K562 (cell line): ENCODE results near the gene ST7. TPM values are rescaled to one million over a fixed set of nuclear protein-coding genes. Genes with fewer than 3 reads are reported as not detected.

Experiments
- BRCA1 ChIP-seq, 2 experiments: fragments of 450-650 bp in 1 of 2; sonication (generic) in 1 of 2; formaldehyde crosslinking in 1 of 2; IDR thresholded peaks; 2 replicates each; pipeline versions ENCODE4 v1.5.0 to v1.6.1; 2017 to 2020; ENCODE audit warnings: mild to moderate bottlenecking in 1 of 2, missing genetic modification reagents in 1 of 2
- E2F3 ChIP-seq: fragments of 250-450 bp; sonication (Bioruptor Pico); IDR thresholded peaks from 2 replicates; pipeline ENCODE4 v1.4.0; 2020; ENCODE audit warnings: mild to moderate bottlenecking
- ESRRB ChIP-seq: fragments of 250-450 bp; sonication (Bioruptor Pico); IDR thresholded peaks from 2 replicates; pipeline ENCODE4 v1.5.0; 2020; ENCODE audit warnings: mild to moderate bottlenecking, moderate library complexity, borderline replicate concordance
- GTF2E2 ChIP-seq: fragments of 200-800 bp; sonication (Bioruptor generic); IDR thresholded peaks from 2 replicates; pipeline ENCODE4 v1.6.1; 2016; ENCODE audit warnings: missing genetic modification characterization, missing compliant biosample characterization
- NCOA1 ChIP-seq: fragments of 450-650 bp; IDR thresholded peaks from 2 replicates; pipeline ENCODE4 v1.6.1; 2016; ENCODE audit warnings: low read depth
- PHF21A ChIP-seq: fragments of 450-650 bp; IDR thresholded peaks from 2 replicates; pipeline ENCODE4 v1.6.1; 2017; ENCODE audit warnings: low read depth, borderline replicate concordance
- TAF1 ChIP-seq: IDR thresholded peaks from 2 replicates; pipeline ENCODE4 v1.6.1; 2011; ENCODE audit warnings: mild to moderate bottlenecking, low read length, moderate library complexity; ENCODE audit not compliant: insufficient read depth, control insufficient read depth, severe bottlenecking; ENCODE audit errors: extremely low read depth
- TOE1 ChIP-seq, 2 experiments: fragments of 450-650 bp in 1 of 2; sonication (generic) in 1 of 2; formaldehyde crosslinking in 1 of 2; IDR thresholded peaks; 2 replicates each; pipeline versions ENCODE4 v1.7.1 to v1.8.0; 2016 to 2022; ENCODE audit warnings: borderline replicate concordance in 2 of 2, mild to moderate bottlenecking in 2 of 2, antibody characterized with exemption in 1 of 2, inconsistent platforms in 1 of 2, low read depth in 1 of 2, missing genetic modification reagents in 1 of 2, moderate library complexity in 1 of 2
- ZNF165 ChIP-seq: fragments of 250-450 bp; sonication (Bioruptor Pico); IDR thresholded peaks from 2 replicates; pipeline ENCODE4 v1.4.0; 2020; ENCODE audit warnings: borderline replicate concordance
- ZNF584 ChIP-seq: fragments of 200-800 bp; sonication (Bioruptor generic); IDR thresholded peaks from 2 replicates; pipeline ENCODE4 v1.6.1; 2016; ENCODE audit warnings: low read depth, mild to moderate bottlenecking, missing genetic modification characterization, missing compliant biosample characterization
- polyA plus RNA-seq, 8 experiments: library from polyadenylated mRNA; depleted of rRNA in 4 of 8; stranded (reverse) in 5 of 8; unstranded in 3 of 8; fragments of >200 nt; fragmentation: Nextera tagmentation in 2 of 8; fragmentation: Illumina TruSeq in 1 of 8; extraction: Ambion mirVana in 2 of 8; extraction: Trizol in 1 of 8; gene quantifications; 2 replicates each; pipeline versions ENCODE4 v1.2.1 to v1.2.3, GENCODE V29; 2011 to 2014; ENCODE audit warnings: inconsistent platforms in 1 of 8, missing spikeins in 1 of 8
- total RNA-seq, 7 experiments: library from RNA; depleted of rRNA in 6 of 7; stranded (reverse); fragments of >200 nt in 6 of 7; fragmentation: Illumina TruSeq in 2 of 7; extraction: Trizol in 2 of 7; gene quantifications; 2 replicates each; pipeline versions ENCODE4 v1.2.1 to v1.2.3, GENCODE V29; 2011 to 2021; ENCODE audit warnings: low replicate concordance in 1 of 7
- TF ChIP-seq, protein P1 (sequence below): fragments of 250-450 bp; sonication (Bioruptor Pico); IDR thresholded peaks from 2 replicates; pipeline ENCODE4 v1.8.0; 2022; ENCODE audit warnings: moderate library complexity, mild to moderate bottlenecking, inconsistent platforms
- TF ChIP-seq, protein P2 (sequence below), 2 experiments: fragments of 450-650 bp in 1 of 2; sonication (generic) in 1 of 2; formaldehyde crosslinking in 1 of 2; IDR thresholded peaks in 1 of 2; conservative IDR thresholded peaks in 1 of 2; 2 replicates each; pipeline versions ENCODE4 v1.6.1 to v1.8.1; 2016 to 2023; ENCODE audit warnings: mild to moderate bottlenecking in 2 of 2, moderate library complexity in 2 of 2, inconsistent platforms in 1 of 2, missing genetic modification reagents in 1 of 2
- TF ChIP-seq, protein P3 (sequence below), 2 experiments: fragments of 450-650 bp in 1 of 2; sonication (generic) in 1 of 2; formaldehyde crosslinking; conservative IDR thresholded peaks; 2 replicates each; pipeline versions ENCODE4 v1.4.0 to v1.8.1; 2020 to 2022; ENCODE audit warnings: mild to moderate bottlenecking in 1 of 2, missing genetic modification reagents in 1 of 2
- TF ChIP-seq, protein P4 (sequence below): sonication (generic); formaldehyde crosslinking; IDR thresholded peaks from 2 replicates; pipeline ENCODE4 v1.8.1; 2023; ENCODE audit warnings: mild to moderate bottlenecking, missing genetic modification reagents
- TF ChIP-seq, protein P5 (sequence below), 2 experiments: fragments of 450-650 bp; IDR thresholded peaks; 2 replicates each; pipeline ENCODE4 v1.6.1; 2018; ENCODE audit warnings: mild to moderate bottlenecking in 2 of 2, low read depth in 1 of 2; ENCODE audit not compliant: partially characterized antibody in 2 of 2

ST7 gene
- total and polyA plus RNA-seq, 9 of the 15 experiments (the other 6 are each of a cell fraction or from before 2014, with no cell fraction given) = 23.9 to 56.3 (median 36.9) TPM

DNA sequence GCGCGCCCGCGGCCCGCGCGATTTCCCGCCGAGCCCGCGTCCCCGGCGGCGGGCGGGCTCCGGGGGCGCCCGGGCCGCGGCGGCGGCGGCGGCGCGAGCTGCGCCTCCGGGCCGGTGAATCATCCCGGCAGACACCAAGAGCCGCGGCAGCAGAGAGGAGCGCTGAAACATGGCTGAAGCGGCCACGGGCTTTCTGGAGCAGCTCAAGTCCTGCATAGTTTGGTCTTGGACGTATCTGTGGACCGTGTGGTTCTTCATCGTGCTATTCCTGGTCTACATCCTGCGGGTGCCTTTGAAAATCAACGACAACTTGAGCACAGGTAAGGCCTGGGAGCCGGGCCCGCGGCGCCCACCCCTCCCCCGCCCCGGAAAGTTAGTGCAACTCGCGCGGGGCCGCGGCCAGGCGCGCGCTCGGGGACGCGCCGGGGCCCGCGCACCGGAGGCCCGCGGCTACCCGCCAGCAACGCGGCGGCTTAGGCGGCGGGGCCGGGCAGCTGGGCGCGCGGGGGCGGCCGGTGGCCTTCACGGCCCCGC lies at the start of gene ST7 (continued):
- TF ChIP-seq BRCA1 (IDR thresholded peaks at IDR 0.05) = no peak
- no peak for TF ChIP-seq BRCA1 (CRISPR knock-in tag; IDR thresholded peaks at IDR 0.05)
- peak; percentile 12; the same call in 1 of the 2 replicates for TF ChIP-seq ZNF165 (CRISPR knock-in tag)
- peak; percentile 94 for TF ChIP-seq ZNF584 (CRISPR knock-in tag)
- TF ChIP-seq, protein P1, sequence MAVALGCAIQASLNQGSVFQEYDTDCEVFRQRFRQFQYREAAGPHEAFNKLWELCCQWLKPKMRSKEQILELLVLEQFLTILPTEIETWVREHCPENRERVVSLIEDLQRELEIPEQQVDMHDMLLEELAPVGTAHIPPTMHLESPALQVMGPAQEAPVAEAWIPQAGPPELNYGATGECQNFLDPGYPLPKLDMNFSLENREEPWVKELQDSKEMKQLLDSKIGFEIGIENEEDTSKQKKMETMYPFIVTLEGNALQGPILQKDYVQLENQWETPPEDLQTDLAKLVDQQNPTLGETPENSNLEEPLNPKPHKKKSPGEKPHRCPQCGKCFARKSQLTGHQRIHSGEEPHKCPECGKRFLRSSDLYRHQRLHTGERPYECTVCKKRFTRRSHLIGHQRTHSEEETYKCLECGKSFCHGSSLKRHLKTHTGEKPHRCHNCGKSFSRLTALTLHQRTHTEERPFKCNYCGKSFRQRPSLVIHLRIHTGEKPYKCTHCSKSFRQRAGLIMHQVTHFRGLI (CRISPR knock-in tag) = peak; percentile 7; the same call in 1 of the 2 replicates
- peak; percentile 42; the same call in 1 of the 2 replicates for TF ChIP-seq PHF21A
- TF ChIP-seq, protein P2, sequence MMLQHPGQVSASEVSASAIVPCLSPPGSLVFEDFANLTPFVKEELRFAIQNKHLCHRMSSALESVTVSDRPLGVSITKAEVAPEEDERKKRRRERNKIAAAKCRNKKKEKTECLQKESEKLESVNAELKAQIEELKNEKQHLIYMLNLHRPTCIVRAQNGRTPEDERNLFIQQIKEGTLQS (IDR thresholded peaks at IDR 0.05) = peak; percentile 60
- TF ChIP-seq, protein P2 (CRISPR knock-in tag; conservative IDR thresholded peaks at IDR 0.05) = no peak
- peak; percentile 28; the same call in 1 of the 2 replicates for TF ChIP-seq TOE1 (IDR thresholded peaks at IDR 0.05; ENCODE audit: borderline replicate concordance)
- no peak for TF ChIP-seq TOE1 (CRISPR knock-in tag; IDR thresholded peaks at IDR 0.05; ENCODE audit: borderline replicate concordance, low read depth)
- TF ChIP-seq NCOA1 = peak; percentile 44; the same call in 1 of the 2 replicates
- no peak for TF ChIP-seq ESRRB (CRISPR knock-in tag)
- TF ChIP-seq E2F3 = peak; percentile 77
- peak; percentile 74 for TF ChIP-seq TAF1
- TF ChIP-seq, protein P3, sequence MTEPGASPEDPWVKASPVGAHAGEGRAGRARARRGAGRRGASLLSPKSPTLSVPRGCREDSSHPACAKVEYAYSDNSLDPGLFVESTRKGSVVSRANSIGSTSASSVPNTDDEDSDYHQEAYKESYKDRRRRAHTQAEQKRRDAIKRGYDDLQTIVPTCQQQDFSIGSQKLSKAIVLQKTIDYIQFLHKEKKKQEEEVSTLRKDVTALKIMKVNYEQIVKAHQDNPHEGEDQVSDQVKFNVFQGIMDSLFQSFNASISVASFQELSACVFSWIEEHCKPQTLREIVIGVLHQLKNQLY (CRISPR knock-in tag; conservative IDR thresholded peaks at IDR 0.05) = no peak
- TF ChIP-seq, protein P4, sequence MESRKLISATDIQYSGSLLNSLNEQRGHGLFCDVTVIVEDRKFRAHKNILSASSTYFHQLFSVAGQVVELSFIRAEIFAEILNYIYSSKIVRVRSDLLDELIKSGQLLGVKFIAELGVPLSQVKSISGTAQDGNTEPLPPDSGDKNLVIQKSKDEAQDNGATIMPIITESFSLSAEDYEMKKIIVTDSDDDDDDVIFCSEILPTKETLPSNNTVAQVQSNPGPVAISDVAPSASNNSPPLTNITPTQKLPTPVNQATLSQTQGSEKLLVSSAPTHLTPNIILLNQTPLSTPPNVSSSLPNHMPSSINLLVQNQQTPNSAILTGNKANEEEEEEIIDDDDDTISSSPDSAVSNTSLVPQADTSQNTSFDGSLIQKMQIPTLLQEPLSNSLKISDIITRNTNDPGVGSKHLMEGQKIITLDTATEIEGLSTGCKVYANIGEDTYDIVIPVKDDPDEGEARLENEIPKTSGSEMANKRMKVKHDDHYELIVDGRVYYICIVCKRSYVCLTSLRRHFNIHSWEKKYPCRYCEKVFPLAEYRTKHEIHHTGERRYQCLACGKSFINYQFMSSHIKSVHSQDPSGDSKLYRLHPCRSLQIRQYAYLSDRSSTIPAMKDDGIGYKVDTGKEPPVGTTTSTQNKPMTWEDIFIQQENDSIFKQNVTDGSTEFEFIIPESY (CRISPR knock-in tag) = 0 out of 2 replicates have a peak, but pooled peaks have one; percentile 41
- TF ChIP-seq GTF2E2 = 0 out of 2 replicates have a peak, but pooled peaks have one; percentile 10
- TF ChIP-seq, protein P5, sequence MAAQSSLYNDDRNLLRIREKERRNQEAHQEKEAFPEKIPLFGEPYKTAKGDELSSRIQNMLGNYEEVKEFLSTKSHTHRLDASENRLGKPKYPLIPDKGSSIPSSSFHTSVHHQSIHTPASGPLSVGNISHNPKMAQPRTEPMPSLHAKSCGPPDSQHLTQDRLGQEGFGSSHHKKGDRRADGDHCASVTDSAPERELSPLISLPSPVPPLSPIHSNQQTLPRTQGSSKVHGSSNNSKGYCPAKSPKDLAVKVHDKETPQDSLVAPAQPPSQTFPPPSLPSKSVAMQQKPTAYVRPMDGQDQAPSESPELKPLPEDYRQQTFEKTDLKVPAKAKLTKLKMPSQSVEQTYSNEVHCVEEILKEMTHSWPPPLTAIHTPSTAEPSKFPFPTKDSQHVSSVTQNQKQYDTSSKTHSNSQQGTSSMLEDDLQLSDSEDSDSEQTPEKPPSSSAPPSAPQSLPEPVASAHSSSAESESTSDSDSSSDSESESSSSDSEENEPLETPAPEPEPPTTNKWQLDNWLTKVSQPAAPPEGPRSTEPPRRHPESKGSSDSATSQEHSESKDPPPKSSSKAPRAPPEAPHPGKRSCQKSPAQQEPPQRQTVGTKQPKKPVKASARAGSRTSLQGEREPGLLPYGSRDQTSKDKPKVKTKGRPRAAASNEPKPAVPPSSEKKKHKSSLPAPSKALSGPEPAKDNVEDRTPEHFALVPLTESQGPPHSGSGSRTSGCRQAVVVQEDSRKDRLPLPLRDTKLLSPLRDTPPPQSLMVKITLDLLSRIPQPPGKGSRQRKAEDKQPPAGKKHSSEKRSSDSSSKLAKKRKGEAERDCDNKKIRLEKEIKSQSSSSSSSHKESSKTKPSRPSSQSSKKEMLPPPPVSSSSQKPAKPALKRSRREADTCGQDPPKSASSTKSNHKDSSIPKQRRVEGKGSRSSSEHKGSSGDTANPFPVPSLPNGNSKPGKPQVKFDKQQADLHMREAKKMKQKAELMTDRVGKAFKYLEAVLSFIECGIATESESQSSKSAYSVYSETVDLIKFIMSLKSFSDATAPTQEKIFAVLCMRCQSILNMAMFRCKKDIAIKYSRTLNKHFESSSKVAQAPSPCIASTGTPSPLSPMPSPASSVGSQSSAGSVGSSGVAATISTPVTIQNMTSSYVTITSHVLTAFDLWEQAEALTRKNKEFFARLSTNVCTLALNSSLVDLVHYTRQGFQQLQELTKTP (IDR thresholded peaks at IDR 0.05; ENCODE audit: low read depth in 1 of 2, partially characterized antibody in 2 of 2) = peak in 1 of 2 experiments; percentile 4
